ENCODE data around the gene PPEF1.
A peak's percentile ranks its signal among the peaks of the same experiment; 100 is the strongest.

The PPEF1 gene, protein sequence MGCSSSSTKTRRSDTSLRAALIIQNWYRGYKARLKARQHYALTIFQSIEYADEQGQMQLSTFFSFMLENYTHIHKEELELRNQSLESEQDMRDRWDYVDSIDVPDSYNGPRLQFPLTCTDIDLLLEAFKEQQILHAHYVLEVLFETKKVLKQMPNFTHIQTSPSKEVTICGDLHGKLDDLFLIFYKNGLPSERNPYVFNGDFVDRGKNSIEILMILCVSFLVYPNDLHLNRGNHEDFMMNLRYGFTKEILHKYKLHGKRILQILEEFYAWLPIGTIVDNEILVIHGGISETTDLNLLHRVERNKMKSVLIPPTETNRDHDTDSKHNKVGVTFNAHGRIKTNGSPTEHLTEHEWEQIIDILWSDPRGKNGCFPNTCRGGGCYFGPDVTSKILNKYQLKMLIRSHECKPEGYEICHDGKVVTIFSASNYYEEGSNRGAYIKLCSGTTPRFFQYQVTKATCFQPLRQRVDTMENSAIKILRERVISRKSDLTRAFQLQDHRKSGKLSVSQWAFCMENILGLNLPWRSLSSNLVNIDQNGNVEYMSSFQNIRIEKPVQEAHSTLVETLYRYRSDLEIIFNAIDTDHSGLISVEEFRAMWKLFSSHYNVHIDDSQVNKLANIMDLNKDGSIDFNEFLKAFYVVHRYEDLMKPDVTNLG
- total RNA-seq: 0.12 to 0.67 (median 0.28) reads per million in 9 experiments

DNA sequence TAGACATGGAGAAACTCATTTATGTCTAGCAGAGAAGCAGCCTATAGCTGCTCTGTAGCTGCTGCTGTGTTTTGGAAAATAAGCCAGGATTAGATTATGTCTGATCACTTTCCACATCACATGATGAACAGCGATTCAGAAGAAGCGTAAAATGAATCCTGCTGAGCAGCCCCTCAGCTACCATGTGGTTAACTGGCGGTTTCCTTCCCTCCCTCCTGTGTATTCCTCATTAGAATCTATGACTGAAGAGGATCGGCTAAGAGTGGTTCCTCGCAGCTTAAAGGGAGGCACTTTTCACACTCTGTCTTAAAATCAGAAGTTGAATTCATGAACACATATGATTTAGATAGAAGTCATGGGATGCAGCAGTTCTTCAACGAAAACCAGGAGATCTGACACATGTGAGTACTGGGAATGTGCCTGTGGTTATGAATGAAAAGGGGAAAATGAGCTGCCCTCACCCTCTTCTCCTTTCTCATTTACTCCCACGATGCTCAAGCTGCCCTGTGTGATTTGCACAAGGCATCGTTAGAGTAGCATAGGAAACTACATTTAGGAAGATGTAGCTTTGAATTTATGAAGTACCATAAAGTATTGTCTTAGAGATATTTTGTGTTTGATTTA, at the start of gene PPEF1:
PPEF1 (plus strand) TSS at position 220 of the 624 bp plus-strand sequence; CDS start at position 356, 136 bp downstream.
- no peak for ATAC-seq (replicated peaks)
- Mint-ChIP-seq H3K36me3 (ENCODE audit: insufficient read depth) (no peaks in the 10 kb centered on the region), H3K27me3 (peaks cover 0 to 1% of the 10 kb centered on the region in 2 donors)

DNA sequence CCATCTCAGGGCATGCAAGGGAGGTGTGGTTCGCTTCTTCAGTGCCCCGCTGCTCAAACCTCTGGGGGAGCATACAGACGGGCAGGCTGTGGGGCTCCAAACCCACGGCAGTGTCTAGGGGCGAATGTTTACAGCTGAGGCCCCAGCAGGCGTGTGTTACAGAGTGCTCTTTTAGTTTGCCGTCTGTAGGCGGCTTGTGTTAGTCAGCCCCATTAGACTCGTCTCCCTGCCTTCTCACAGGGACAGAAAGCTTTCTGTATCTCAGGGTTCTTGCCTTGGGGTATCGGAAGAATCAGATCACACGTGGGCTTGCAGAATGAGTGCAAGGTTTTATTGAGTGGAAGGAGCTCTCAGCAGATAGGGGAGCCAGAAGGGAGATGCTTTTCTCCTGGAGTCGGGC, 46.2 kb upstream of the PPEF1 start:
- ATAC-seq (replicated peaks) (no peak), DNase-seq (no peak)
- Mint-ChIP-seq H3K27ac (no peak overlapping the region), H3K9me3 (no peaks in the 10 kb centered on the region), H3K4me3 (no peak overlapping the region), H3K27me3 (peaks cover 0 to 7% of the 10 kb centered on the region in 2 donors), H3K4me1 (ENCODE audit: low read depth in 2 of 2) (peaks cover 0 to 2% of the 10 kb centered on the region in 2 donors), H3K36me3 (ENCODE audit: insufficient read depth) (no peaks in the 10 kb centered on the region)

More for the DNA sequence above, at the start of gene PPEF1:
- H3K4me3 Mint-ChIP-seq: no peak within 1 kb of the TSS
- no peaks in the 10 kb centered on the region for H3K4me1 Mint-ChIP-seq (ENCODE audit: low read depth in 2 of 2)
- DNase-seq: no peak
- H3K27ac Mint-ChIP-seq: no peak within 1 kb of the TSS
- H3K9me3 Mint-ChIP-seq: no peaks in the 10 kb centered on the region

DNA sequence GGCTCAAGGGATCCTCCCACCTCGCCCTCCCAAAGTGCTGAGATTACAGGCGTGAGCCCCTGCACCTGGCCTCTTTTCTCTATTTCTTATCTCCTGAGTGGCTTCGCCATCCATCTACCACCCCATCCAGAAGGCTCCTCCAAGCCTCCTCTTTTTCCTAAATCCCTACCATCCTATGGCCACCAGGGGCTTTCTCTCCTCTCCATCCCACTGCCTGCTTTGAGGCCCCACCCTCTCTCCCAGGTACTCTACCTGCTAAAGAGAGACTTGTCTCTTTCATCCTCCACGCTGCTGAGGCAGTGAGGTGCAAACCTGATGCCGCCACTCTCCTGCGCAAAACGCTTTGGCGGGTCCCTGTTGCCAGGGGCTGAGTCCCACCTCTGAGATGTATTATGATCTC, 42.5 kb upstream of the PPEF1 start:
- ATAC-seq (replicated peaks) (no peak), DNase-seq (no peak)
- Mint-ChIP-seq H3K36me3 (ENCODE audit: insufficient read depth) (no peaks in the 10 kb centered on the region), H3K27ac (no peak overlapping the region), H3K9me3 (no peaks in the 10 kb centered on the region), H3K27me3 (peaks cover 0 to 13% of the 10 kb centered on the region in 2 donors), H3K4me3 (no peak overlapping the region), H3K4me1 (ENCODE audit: low read depth in 2 of 2) (peaks cover 0 to 5% of the 10 kb centered on the region in 2 donors)

DNA sequence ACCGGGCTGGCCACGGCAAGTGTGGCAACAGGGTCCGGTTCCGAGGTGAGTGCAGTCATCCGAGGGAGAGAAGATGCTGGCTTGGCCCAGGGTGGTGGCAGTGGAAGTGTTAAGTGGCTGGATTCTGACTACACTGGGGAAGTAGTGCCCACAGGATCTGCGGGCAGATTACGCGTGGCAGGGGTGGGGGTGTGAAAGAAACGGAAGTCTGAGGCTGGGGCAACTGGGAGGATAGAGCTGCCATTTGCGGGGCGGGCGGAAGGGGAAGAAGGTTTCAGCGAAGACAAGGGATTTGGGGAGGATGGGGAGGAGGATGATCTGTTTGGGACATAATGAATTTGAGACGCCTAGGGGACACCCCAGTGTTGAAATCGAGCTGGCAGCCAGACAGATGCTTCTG, 40.8 kb upstream of the PPEF1 start:
- Mint-ChIP-seq H3K9me3 (no peaks in the 10 kb centered on the region), H3K27ac (no peak overlapping the region), H3K36me3 (ENCODE audit: insufficient read depth) (no peaks in the 10 kb centered on the region), H3K27me3 (peaks cover 0 to 13% of the 10 kb centered on the region in 2 donors), H3K4me1 (ENCODE audit: low read depth in 2 of 2) (peaks cover 0 to 5% of the 10 kb centered on the region in 2 donors), H3K4me3 (no peak overlapping the region)
- ATAC-seq (replicated peaks): no peak
- DNase-seq: no peak

DNA sequence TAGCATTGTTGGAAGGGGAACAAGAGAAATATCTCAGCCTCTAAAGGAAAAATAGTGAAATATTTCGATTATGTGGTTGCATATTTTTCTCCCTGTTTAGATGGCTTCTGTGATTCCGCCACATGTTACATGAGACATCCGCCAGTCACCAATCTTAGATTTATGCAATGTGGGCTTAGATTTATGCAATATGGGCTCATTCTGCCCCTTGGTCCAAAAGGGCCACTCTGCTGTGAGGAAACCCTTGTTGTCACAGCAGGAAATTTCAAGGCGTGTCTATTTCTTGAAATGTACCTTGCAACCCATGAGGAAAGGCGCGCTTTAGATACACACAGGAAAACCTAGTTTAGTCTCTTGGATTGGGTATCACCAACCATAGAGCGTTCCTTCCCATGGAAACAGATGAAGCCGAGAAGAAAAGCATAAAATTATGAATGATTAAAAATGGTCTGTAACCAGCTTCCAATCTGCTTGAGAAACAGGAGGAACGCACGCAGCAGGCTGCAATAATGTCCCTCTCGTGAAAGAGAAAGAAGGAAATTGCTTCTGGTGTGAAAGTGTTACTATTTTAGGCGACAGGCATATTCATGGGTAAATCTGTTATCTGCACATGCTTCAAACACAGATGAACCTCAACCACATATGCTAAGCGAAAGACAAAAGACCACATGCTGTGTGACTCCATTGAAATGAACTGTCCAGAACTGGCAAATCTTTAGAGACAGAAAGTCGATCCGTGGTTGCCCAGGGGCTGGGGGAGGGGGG, 39.2 kb upstream of the PPEF1 start:
- no peaks in the 10 kb centered on the region for H3K9me3 Mint-ChIP-seq

DNA sequence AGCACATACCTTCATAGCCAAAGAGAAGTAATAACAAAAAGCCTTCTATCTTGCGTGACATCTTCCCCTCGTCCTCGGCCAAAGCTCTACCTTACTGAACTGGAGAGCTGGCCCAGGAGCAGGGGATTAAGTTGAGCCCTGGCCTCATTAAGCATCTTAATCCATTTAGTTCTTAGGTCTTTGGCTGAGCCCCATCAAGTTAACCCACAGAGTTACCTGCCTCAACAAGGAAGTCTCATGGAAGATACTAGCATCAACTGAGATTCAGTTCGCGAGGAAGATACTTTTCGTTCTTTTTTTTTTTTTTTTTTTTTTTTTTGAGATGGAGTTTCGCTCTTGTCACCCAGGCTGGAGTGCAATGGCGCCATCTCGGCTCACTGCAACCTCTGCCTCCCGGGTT, 35.4 kb upstream of the PPEF1 start, which contains the start of gene RS1:
RS1 (minus strand) TSS at position 101 of the 400 bp plus-strand sequence; CDS start at position 61, 40 bp downstream.
- no peaks in the 10 kb centered on the region for H3K9me3 Mint-ChIP-seq
- no peak within 1 kb of the TSS for H3K27ac Mint-ChIP-seq
- peak within 1 kb of the TSS in 1 of 2 donors; percentile 56 for H3K4me3 Mint-ChIP-seq

More for the DNA sequence above, 39.2 kb upstream of the PPEF1 start:
- no peak for DNase-seq
- Mint-ChIP-seq H3K27me3 (peaks cover 0 to 13% of the 10 kb centered on the region in 2 donors), H3K36me3 (ENCODE audit: insufficient read depth) (peaks cover 2% of the 10 kb centered on the region), H3K4me3 (no peak overlapping the region), H3K27ac (no peak overlapping the region), H3K4me1 (ENCODE audit: low read depth in 2 of 2) (peaks cover 0 to 5% of the 10 kb centered on the region in 2 donors)
- ATAC-seq (replicated peaks): no peak

DNA sequence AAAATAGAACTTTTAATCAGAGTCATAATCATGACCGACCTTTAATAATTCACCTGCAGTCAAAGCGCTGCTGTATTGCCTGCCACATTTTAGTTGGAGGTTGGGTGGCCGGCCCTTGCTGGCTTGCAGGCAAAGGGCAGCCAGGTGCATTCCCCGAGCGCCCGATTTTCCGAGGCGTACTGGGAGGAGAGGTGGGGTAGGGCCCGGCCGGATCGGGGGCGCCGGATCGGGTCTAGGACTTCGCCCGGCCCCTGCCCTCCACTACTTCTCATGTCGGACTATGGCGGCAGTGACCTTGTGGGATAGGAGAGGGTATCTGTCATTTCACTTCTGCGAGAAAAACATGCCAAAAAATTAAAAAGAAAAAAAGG, 33.0 kb upstream of the PPEF1 start:
- Mint-ChIP-seq H3K27ac (peak overlapping the region; percentile 93 to 97), H3K9me3 (no peaks in the 10 kb centered on the region), H3K36me3 (ENCODE audit: insufficient read depth) (peaks cover 41% of the 10 kb centered on the region), H3K27me3 (no peaks in the 10 kb centered on the region), H3K4me1 (ENCODE audit: low read depth in 2 of 2) (peaks cover 4 to 6% of the 10 kb centered on the region in 2 donors), H3K4me3 (peak overlapping the region; percentile 73 to 76)
- DNase-seq (peak; percentile 1 to 6 (median 1)), ATAC-seq (replicated peaks) (peak; percentile 18)

More for the DNA sequence above, 35.4 kb upstream of the PPEF1 start, which contains the start of gene RS1:
- DNase-seq (no peak), ATAC-seq (replicated peaks) (no peak)
- no peaks in the 10 kb centered on the region for H3K27me3 Mint-ChIP-seq
- peaks cover 39% of the 10 kb centered on the region for H3K36me3 Mint-ChIP-seq (ENCODE audit: insufficient read depth)
- peaks cover 0 to 4% of the 10 kb centered on the region in 2 donors for H3K4me1 Mint-ChIP-seq (ENCODE audit: low read depth in 2 of 2)

DNA sequence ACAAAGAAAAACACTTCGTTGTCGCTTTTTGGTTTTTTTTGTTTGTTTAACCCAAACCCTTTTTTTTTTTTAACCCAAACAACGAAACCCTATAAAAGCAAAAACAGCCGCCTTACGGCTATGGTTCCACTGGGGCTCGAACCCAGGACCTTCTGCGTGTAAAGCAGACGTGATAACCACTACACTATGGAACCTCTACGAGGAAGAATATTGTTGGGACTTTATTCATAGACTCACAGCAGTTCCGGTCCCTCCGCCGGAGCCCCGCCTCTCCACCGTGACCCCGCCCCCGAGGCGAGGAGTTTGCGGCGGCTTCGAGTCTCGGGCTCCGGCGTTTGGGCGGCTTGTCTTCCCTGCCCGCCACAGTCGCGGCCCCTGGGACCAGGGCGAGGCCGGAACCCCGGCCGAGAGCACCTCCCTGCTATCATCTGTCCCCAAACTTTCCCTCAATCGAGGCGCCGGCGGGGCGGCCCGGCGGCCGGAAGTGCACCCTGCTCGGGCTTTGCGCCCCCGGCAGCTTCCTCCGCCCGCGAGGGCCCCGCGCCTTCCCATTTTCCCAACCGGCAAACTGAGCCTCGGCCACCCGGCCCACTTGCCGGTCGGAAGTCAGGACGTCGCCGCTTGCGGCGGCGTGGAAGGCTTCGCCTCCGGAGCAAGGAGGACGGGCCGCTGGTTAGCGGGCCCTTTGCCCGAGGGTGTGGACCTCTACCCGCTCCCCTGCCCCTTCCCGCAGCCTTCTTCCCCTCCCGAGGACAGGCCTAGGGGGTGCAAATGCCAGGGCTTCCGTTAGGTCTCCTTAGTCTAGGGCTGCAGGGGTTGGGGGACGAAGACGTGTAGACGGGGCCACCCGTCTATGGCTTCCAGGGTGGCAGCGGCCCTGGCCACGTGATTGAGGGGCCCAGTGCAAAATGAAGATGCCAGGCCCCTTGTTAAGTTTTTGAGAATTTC, 32.4 kb upstream of the PPEF1 start:
- Mint-ChIP-seq H3K4me3 (peak overlapping the region; percentile 73 to 76), H3K27me3 (no peaks in the 10 kb centered on the region), H3K27ac (peak overlapping the region; percentile 93 to 97), H3K36me3 (ENCODE audit: insufficient read depth) (peaks cover 41% of the 10 kb centered on the region), H3K9me3 (no peaks in the 10 kb centered on the region), H3K4me1 (ENCODE audit: low read depth in 2 of 2) (peaks cover 4 to 6% of the 10 kb centered on the region in 2 donors)
- DNase-seq: peak; percentile 76 to 86 (median 84)
- peak; percentile 89 for ATAC-seq (replicated peaks)

DNA sequence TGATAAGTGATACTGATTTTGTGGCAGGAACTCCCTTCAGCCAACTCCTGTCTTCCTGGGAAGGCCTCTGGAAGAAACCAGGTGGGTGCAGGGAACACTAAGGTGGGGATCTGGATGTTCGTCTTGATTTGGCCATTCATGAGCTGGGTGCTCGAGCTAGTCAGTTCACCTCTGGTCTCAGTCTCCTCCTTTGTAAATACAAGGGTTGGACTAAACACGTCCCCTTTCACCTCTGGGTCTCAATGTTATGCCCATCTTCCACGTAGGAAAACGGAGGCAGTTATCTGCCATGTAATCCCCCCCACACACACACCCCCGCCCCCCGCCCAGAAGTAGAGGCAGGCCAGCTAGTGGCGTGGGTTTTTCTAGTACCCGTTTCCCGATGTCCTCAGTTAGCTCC, 31.4 kb upstream of the PPEF1 start:
- no peak for DNase-seq
- H3K36me3 Mint-ChIP-seq (ENCODE audit: insufficient read depth): peaks cover 41% of the 10 kb centered on the region
- no peak for ATAC-seq (replicated peaks)
- no peaks in the 10 kb centered on the region for H3K27me3 Mint-ChIP-seq
- no peaks in the 10 kb centered on the region for H3K9me3 Mint-ChIP-seq
- peak overlapping the region in 1 of 2 donors; percentile 93 for H3K27ac Mint-ChIP-seq
- peaks cover 4 to 6% of the 10 kb centered on the region in 2 donors for H3K4me1 Mint-ChIP-seq (ENCODE audit: low read depth in 2 of 2)
- peak overlapping the region in 1 of 2 donors; percentile 25 for H3K4me3 Mint-ChIP-seq

DNA sequence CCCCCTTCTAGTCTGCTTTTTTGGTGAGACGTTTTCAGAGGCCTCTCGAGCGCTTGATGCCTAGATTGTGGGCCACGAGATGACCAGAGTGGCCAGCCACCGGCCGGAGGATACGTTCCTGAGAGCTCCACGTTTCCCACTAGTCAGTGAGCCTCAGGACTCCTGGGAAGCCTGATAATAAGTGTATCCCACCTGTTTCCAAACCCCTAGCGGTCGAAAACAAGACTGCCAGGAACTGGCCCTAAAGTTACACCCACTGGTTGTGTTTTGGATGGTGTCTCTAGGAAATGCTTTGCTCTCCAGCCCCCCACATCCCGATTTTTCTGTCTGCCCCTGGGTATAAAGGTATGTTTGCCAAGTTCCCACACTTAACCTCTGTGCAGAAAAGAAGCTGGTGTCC, 31.0 kb upstream of the PPEF1 start:
- peak overlapping the region in 1 of 2 donors; percentile 25 for H3K4me3 Mint-ChIP-seq
- peaks cover 41% of the 10 kb centered on the region for H3K36me3 Mint-ChIP-seq (ENCODE audit: insufficient read depth)
- H3K27ac Mint-ChIP-seq: no peak overlapping the region
- DNase-seq (no peak), ATAC-seq (replicated peaks) (no peak)
- no peaks in the 10 kb centered on the region for H3K27me3 Mint-ChIP-seq
- peaks cover 4 to 6% of the 10 kb centered on the region in 2 donors for H3K4me1 Mint-ChIP-seq (ENCODE audit: low read depth in 2 of 2)
- H3K9me3 Mint-ChIP-seq: no peaks in the 10 kb centered on the region

DNA sequence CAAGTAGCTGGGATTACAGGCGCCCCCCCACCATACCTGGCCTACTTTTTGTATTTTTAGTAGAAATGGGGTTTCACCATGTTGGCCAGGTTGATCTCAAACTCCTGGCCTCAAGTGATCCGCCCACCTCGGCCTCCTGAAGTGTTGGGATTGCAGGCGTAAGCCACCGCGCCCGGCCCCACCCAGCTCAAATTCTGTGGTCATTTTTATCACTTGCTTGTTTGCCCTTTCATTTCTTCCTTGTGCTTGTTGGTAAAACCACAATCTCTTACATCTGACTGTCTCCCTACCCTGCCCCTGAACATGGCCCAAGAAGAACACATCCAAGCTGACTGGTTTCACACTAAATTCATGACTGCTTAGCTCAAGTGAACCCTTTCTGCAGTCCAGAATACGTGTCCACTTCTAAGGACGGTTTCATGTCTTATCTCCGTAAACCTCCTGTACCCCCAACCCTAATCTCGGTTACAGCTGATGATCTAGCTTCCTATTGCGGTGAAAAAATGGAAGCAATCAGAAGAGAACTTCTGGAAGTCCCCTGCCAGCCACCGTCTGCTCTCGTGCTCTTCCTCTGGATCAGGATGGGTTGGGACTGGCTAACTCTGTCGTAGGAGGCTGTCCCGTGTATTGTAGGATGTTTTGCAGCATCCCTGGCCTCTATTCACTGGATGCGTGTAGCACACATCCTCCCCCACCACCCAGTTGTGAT, 30.1 kb upstream of the PPEF1 start:
- ATAC-seq (replicated peaks): no peak
- Mint-ChIP-seq H3K9me3 (no peaks in the 10 kb centered on the region), H3K36me3 (ENCODE audit: insufficient read depth) (peaks cover 41% of the 10 kb centered on the region), H3K27me3 (no peaks in the 10 kb centered on the region), H3K27ac (no peak overlapping the region), H3K4me1 (ENCODE audit: low read depth in 2 of 2) (peaks cover 4 to 6% of the 10 kb centered on the region in 2 donors), H3K4me3 (no peak overlapping the region)
- DNase-seq: no peak

Measured in effector memory CD8-positive, alpha-beta T cell (primary cell).